ENCODE data around the gene MCC.

Gene MCC

DNA sequence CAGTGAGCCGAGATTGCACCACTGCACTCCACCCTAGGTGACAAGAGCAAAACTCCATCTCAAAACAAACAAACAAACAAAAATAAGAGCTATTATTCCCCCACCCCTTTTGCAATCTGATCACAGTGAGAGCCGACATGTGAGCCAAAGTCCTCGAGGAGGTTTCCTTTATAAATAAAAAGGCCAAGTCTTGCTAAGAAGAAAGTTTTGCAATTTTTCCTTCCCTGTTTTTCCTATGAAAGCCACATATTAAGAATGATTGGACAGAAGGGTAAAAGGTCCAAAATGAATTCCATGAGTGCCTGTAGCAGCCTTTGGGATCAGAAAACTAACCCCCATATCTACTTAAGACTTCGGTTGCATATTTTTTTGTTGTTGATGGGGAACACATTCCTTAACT is 233.1 kb downstream of the MCC start:
- DNase-seq, result no peak
- no peak for TF ChIP-seq GATA1 (IDR thresholded peaks at IDR 0.05; ENCODE audit: low read depth, low read length)
- no peak for TF ChIP-seq POLR2A (IDR thresholded peaks at IDR 0.05; ENCODE audit: low read length)

DNA sequence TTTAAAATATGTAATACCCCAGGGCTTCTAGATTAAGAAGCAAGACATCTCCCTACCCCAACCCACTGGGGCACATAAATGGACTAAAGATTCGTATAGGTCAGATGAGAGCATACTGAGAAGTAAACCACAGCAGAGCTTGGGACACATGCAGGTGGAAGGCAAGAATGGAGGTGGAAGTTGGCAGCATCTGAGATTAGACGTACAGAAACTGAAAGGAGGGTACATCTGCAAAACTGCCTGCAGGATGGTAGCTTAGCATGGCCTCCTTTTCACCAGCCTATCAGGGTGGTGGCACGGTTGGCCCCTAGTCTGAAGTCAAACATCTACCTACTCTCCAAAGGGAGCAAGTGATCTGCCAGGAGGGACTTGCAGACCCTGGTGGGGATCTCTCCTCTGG is 235.2 kb downstream of the MCC start:
- no peak for DNase-seq
- no peak for TF ChIP-seq POLR2A (IDR thresholded peaks at IDR 0.05; ENCODE audit: low read length)
- TF ChIP-seq GATA1 (IDR thresholded peaks at IDR 0.05; ENCODE audit: low read depth, low read length), result no peak

DNA sequence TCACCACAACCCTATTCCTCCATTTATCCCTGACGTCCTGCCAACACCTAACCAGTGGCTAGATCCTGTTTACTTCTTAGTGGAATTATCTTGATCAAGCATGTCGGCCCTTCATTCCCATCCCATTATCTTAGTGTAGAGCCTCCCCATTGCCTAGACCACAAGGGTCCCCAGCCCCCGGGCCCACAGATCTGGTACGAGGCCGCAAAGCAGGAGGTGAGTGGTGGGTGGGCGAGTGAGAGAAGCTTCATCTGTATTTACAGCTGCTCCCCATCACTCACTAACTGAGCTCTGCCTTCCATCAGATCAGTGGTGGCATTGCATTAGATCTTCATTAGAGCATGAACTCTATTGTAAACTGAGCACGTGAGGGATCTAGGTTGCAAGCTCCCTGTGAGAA is 236.2 kb downstream of the MCC start:
- no peak for DNase-seq
- TF ChIP-seq GATA1 (IDR thresholded peaks at IDR 0.05; ENCODE audit: low read depth, low read length), result no peak
- no peak for TF ChIP-seq POLR2A (IDR thresholded peaks at IDR 0.05; ENCODE audit: low read length)

DNA sequence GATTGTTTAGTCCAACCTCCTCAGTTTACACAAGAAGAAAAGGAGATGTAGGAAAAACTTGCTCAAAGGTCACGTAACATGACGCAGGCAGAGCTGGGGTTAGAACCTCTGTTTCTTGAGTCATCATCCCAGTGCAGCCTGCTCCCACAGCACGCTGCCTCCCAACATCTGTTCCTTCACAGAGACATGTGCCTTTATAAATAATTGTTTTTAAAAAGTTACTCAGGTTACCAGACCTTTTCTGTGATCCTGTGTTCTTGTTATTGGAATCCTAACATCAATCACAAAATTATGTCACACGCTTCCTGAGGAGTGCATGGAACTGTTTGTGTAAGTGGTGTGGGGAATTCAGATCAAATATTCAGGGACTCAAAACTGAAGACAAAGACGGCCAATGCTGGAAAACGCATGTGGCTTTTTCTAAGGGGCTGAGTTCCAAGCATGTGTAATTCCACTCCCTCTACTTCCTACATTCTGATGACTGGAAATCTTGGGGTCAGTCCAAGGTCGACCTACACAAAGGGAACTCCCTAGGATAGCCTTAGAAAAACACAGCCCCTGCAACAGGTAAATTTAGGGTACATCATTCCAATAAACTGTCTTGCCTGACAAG is 237.8 kb downstream of the MCC start:
- DNase-seq, result no peak
- TF ChIP-seq POLR2A (IDR thresholded peaks at IDR 0.05; ENCODE audit: low read length), result no peak
- TF ChIP-seq GATA1 (IDR thresholded peaks at IDR 0.05; ENCODE audit: low read depth, low read length), result no peak

DNA sequence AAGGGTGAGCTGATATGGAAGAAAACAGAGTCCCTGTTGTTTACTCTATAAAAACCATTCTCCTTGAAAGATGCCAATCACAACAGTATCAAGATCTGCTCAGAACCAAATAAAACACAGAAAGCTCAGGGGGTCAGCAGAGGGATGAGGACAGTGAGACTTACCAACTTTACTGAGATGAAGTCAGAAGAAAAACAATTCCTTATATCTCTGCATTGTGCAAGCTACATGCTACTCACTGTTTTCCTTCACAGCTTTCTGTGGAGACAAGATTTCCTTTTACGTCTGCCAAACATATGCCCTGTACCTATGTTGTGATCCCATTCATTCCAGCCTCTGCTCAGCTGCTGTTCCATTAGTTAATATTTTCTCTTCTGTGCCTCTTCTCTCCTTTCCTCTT is 239.0 kb downstream of the MCC start:
- no peak for DNase-seq
- no peak for TF ChIP-seq POLR2A (IDR thresholded peaks at IDR 0.05; ENCODE audit: low read length)
- TF ChIP-seq GATA1 (IDR thresholded peaks at IDR 0.05; ENCODE audit: low read depth, low read length), result no peak

DNA sequence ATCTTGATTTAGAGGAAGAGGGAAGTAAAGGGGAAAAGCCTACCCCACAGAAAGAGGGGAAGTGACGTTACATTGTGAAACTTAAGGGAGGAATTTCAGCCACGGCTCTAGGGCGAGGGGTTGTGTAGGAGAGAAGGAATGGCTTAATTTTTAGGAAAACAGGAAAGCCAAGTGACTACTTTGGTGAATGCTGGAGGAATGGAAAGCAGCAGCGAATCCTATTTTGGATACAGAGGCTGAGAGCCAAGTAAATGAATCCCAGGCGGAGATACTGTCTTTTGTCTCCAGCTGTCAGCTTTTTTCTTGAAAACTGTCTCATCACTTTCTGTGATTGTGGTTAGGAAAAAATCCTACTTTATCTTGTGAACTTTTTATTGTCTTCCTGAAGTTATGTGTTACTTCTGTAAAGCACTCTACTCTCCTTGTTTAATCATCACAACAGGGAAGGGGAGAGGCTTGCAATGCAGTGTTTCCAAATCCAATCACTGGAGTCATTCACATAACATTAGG is 241.8 kb downstream of the MCC start:
- TF ChIP-seq GATA1 (IDR thresholded peaks at IDR 0.05; ENCODE audit: low read depth, low read length), result no peak
- no peak for TF ChIP-seq POLR2A (IDR thresholded peaks at IDR 0.05; ENCODE audit: low read length)
- no peak for DNase-seq

DNA sequence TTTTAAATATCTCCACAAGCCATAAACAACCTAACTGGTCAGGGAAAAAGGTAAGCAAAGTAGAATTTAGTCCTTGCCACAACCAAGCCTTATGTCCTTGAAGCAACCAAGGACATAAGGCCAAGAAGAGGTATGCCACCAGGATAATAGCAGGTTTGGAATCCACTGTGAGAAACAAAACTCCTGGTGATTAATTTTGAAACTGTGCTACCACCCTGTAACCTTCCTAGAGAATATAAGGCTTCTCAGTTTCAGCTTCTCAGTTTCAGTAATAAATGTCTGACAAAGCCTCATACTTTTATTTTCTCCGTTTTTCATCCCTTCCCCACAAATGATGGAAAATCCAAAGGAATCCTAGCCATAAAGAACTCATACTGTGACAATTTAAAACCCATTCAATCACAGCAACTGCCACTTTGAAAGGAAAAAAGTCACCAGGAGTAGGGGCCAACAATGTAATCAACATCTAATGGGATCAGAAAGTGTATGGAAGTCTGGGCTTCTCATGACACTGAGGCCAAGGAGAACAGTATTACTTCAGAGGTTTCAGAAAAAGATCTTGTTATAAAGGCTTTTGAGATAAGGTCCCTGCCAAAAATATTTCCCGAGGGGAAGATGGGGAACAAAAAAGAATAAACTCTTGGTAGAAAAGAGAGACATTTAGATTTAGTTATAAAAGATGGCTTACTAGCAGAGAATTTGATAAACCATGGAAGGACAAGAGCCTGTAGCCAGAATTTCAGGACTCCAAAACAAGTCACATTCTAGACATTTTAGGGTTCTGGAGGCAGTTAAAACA is 242.6 kb downstream of the MCC start:
- TF ChIP-seq POLR2A (IDR thresholded peaks at IDR 0.05; ENCODE audit: low read length) (no peak), GATA1 (IDR thresholded peaks at IDR 0.05; ENCODE audit: low read depth, low read length) (no peak)
- DNase-seq, result no peak

DNA sequence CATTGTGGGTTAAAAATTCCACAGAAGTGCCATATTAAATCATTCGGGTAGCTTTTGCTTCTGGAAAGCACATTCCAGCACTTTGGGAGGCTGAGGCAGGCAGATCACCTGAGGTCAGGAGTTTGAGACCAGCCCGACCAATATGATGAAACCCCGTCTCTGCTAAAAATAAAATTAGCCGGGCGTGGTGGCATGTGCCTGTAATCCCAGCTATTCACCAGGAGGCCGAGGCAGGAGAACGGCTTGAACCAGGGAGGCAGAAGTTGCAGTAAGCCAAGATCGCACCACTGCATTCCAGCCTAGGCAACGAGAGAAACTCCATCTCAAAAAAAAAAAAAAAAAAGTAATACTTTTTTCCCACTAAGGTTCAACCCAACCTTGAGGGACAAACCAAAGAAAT is 243.3 kb downstream of the MCC start:
- DNase-seq, result no peak
- TF ChIP-seq GATA1 (IDR thresholded peaks at IDR 0.05; ENCODE audit: low read depth, low read length) (no peak), POLR2A (IDR thresholded peaks at IDR 0.05; ENCODE audit: low read length) (no peak)

DNA sequence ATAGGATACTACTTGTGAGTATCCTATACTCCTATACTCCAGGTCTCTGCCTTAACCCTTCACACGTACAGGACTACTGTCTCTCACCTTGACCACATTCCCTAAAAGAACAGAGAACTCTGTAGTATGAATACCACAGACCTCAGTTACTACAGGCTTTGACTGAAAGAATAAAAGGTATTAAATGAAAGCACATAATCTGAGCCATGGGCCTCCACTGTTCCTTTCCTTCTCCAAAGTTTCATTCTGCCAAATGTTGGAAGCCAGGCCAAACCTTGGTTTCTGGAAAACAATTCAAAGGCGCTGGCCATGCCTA is 244.9 kb downstream of the MCC start:
- no peak for DNase-seq
- TF ChIP-seq POLR2A (IDR thresholded peaks at IDR 0.05; ENCODE audit: low read length) (no peak), GATA1 (IDR thresholded peaks at IDR 0.05; ENCODE audit: low read depth, low read length) (no peak)

DNA sequence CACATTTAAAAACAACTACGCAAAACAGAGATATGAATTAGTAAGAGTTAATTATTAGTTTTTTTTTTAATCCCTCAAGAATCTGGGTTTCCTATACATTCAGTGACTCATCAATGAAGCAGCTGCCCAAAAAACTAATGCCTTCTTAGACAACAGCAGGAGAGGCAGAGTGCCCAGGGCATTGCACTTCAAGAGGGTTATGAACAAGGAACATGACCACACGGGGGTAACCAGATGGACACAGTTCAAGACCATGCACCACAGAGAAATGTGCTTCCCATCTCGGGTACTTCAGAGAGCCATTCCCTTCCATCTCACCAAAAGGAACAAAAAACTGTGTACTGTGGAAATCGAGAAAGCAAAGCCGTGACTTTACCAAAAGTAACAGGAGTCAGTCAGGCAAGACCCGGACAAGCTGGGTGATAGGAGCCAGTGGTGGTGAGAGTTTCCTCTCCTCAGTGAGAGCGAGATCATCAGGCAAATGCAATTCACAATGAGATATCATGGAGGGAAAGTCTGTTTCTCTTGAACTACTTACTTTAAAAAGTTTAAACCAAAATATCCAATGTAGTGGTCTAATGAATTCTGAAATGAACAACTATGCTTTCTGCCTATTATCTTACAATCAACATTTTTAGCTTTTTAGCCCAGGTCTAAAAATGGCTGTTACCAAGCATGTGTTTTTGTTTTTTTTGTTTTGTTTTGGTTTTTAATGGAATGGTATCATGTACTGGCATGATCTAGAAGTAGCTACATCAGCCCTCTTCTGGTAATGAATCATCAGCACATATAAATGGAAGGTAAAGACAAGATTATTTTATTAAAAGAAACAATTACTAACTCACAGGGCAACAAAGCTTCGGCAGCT is 245.5 kb downstream of the MCC start:
- TF ChIP-seq GATA1 (IDR thresholded peaks at IDR 0.05; ENCODE audit: low read depth, low read length) (no peak), POLR2A (IDR thresholded peaks at IDR 0.05; ENCODE audit: low read length) (no peak)
- DNase-seq, result no peak

DNA sequence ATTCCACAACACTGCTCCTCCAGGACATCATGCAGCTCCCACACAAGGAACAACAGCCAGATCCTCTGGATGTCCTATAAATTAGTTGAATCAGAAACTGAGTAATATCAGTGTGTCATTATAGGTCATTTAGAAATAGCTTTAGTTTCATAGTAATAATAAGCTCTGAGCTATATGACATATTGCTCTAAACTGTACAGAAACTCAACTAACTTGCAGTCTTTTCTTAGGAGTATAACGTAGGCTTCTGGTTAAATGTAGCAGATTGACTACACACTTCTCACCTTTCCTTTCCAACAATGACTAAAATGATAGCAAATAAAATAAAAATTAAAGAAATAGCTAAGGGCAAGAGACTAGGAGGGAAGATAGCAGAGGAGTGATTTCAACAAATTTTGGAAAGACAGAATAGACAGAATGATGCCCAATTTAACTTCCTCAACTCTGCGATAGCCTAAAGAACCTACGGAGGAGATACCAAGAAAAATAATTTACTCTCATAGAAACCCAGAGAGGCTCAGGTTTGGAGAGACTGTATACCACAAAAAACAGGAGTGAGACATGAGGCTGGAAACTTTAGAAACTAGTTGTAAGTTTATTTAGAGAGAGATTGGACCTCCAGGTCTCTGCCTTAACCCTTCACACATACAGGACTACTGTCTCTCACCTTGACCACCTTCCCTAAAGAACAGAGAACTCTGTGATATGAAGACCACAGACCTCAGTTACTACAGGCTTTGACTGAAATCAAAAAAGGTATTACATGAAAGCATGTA is 247.1 kb downstream of the MCC start:
- no peak for DNase-seq
- TF ChIP-seq GATA1 (IDR thresholded peaks at IDR 0.05; ENCODE audit: low read depth, low read length), result no peak
- TF ChIP-seq POLR2A (IDR thresholded peaks at IDR 0.05; ENCODE audit: low read length), result no peak

DNA sequence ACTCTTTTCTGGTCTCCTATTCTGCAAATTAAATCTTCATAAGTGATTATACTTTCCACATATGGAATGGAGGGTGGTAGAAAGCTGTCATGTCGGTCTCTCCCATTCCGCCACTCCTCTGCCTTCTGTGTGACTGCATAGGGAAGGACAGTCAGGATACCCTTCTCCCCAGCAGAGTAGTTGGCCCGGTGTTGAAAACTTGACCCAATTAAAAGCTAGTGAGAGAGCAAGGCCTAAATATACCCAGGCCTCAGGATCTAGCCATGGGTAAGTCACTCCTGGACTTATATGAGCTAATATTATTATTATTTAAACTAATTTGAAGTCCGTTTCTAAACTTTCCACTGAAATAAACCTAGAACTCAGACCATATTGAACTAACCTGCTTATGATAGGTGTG is 248.2 kb downstream of the MCC start:
- no peak for TF ChIP-seq POLR2A (IDR thresholded peaks at IDR 0.05; ENCODE audit: low read length)
- no peak for TF ChIP-seq GATA1 (IDR thresholded peaks at IDR 0.05; ENCODE audit: low read depth, low read length)
- no peak for DNase-seq

DNA sequence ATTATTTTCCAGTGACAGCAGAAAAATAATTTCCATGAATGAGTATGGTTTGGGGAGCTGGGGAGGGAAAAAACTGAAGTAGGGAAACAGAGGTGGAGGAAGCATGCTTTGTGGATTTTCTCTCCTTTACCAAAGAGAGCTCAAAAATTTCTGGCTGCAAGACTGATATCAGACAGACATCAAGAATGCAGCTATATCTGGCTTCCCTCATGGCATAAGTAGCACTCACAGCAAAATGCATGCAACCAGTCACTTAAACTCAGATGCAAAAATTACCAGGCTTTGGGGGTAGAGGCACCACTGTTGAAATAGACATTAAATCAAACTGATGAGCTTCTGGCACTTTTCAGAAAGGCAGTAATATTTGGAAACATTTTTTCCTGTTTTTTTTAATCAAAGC is 250.4 kb downstream of the MCC start:
- TF ChIP-seq POLR2A (IDR thresholded peaks at IDR 0.05; ENCODE audit: low read length) (no peak), GATA1 (IDR thresholded peaks at IDR 0.05; ENCODE audit: low read depth, low read length) (no peak)
- no peak for DNase-seq

All from erythroblast (primary cell).